ENCODE measurements around the gene BMF.

The BMF gene

DNA sequence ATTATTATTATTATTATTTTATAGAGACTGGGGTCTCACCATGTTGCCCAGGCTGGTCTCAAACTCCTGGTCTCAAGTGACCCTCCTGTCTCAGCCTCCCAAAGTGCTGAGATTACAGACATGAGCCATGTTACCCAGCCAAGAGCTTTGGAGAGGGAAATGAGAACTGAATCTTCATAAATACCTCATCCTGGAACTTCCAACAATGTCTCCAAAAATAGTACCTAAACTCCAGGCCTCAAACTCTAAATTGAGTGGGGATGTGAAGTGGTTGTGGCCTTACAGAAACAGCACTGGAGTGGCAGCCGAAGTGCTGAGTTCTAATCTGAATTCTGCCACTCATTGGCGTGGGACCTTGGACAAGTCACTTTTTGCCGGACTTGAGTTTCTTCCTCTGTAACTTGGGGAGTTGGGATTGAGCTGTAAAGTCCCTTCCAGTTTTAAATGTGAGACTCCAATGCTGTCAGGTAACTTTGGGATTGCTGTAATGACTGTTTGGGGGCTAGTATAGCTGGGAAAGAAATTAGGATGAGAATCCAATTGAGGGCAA lies 59.7 kb downstream of the BMF start:
- no peak for DNase-seq (ENCODE audit: low read depth in 2 of 2)

DNA sequence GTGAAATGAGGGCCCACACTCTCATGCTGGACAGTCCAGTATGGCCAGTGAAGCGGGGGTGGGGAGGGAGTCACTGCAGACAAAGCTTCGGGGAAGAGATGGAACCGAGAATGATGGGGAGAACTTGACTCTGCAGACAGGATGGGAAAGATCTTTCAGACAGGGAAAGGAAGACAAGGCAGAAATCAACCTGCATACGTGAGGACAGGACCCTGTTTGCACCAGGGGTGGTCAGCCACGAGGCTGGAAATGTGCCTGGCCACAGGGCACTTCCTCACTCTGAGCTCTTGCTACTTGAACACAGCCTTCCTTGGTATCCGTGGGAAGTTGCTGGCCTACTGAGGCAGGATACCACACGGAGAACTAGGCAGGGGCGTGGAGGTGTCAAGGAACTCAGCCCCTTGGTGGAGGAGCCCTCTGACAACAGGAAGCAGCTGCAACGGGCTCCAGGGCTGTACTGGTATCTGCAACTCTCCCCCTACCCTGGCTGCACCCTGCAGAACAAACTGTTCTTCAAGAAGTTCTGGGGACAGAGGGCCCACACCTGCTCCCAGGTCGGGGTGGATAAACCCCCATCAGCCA lies 60.4 kb downstream of the BMF start:
- no peak for DNase-seq (ENCODE audit: low read depth in 2 of 2)

DNA sequence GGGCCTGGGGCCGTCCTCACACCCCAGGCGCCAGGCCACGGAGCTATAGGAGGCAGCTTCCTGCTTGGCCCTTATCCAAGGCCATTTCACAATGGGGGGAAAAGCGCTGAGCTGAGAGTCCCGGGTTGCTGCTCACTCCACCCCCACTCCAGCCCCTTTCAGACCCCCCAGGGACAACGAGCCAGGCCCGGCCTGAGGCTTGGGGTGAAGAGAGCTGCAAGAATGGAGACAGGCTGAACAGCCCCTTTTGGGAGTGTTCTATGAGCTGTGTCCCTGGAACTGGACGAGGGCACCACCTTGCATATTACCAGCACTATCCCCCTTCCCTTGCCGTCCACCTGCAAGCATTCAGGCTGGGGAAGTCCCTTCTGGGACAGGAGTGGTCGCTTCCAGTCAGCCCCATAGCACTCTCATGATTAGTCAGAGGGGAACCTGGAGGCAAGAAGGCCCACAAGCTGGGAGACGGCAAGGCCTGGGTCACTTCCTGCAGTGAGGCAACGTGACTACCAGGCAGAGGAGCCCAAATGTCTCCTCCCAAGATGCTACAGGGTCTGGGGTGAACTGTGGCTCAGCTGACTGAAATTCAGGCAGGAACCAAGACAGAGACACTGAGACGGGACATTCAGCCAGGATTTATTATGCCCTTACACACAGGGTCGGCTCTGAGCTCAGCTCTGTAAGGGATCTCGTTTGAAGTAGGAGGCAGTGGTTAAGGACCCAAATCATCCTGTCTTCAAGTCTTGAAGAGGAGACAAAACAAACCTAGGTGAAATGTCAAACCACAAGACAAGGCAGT lies 61.1 kb downstream of the BMF start:
- peak in 1 of 2 donors; percentile 29 for DNase-seq (ENCODE audit: low read depth in 2 of 2)

DNA sequence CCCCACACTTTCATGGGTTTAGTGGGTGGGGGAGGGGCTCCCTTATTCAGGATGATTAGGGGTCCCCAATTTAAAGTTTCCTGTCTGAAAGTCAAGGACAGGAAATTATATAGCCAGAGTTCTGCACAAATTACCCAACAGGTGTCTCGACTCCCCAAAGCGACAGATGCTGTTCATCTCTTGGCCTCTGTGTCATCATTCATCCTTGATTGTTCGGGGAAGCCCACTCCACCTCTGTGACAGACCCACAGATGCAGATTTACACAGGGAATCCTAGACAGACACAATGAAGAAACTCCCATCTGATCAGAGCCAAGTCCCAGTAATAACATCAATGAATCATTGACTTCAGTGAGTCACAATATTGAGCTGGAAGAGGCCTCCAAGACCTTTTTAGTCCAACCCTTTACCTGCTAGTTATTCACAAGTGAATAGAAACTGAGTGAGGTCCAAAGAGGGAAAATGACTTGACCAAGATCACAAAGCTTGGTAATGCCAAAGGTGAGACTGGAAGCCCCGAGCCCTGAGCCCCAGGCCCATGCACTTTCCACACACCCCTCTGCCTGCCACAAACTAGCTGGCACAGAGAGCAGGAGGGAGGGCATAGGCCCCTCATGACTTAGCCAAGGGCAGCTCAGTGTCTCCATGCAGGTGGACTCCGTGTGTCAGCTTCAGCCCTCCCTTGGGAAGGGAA lies 61.8 kb downstream of the BMF start:
- DNase-seq (ENCODE audit: low read depth in 2 of 2): no peak

DNA sequence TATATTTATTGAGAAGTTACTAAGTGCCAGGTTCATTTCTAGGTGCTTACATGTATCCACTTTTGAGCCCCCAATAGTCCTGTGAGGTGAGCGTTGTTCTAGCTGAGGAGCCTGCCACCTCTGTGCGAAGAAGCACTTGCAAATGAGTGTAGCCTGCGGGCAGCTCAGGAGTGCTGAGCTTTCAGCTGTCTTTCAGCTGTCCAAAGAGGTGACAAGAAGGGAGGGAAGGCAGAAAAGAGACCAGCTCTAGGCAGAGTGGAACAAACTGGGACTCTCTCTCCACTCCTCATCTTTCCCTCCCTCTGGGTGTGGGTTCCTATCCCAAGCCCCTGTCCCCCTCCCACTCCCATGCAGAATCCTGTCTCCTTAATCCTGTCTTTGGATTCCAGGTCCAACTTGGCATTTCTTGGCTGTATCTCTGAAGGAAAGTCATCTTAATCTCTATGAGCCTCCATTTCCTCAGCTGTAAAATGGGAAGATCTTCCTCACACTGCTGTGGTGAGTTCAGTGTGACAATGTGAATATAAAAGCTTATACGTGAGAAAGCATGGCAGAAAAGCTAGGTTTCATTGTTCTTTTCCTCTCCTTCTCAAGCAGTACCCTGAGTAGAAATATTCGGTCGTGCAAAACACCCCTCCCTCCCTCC lies 63.0 kb downstream of the BMF start:
- no peak for DNase-seq (ENCODE audit: low read depth in 2 of 2)

DNA sequence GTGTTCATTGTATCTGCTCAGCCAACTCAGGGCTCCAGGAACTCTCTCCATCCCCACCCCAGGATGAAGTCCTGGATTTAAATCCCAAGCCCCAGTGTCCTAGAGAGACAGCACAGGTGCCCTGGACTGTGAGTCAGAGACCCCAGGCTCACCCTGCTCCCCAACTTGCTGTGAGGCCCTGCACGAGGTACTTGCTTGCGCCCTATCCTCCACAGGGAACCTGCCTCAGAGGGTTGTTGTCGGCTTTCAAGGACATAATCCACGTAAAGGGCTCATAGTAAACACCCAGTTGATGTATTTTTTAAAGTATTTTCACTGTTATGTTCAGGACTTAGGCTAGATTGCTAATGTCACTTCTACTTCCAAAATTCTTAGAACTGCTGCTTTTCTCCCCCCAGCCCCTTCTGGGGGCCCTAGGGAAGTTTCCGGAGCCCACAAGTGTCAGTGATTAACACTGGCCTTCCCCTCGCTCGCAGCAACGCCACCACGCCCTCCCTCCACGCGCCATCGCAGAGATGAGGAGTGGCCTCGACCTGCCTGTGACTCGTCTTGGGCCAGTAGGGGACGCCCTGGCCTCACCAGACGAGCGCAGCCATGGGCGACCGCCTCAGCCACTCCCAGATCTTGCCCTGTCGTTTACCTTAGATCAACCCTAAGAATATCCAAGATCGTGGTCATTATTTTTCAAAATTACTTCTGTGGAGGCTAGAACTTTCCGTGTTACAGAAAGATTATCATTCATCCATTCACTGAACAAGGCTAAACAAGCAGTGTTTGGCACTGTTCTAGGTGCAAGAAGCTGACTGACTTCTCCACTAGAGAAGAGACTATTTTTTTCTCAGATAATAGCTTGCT lies 63.7 kb downstream of the BMF start:
- DNase-seq (ENCODE audit: low read depth in 2 of 2): peak; percentile 65 to 69

DNA sequence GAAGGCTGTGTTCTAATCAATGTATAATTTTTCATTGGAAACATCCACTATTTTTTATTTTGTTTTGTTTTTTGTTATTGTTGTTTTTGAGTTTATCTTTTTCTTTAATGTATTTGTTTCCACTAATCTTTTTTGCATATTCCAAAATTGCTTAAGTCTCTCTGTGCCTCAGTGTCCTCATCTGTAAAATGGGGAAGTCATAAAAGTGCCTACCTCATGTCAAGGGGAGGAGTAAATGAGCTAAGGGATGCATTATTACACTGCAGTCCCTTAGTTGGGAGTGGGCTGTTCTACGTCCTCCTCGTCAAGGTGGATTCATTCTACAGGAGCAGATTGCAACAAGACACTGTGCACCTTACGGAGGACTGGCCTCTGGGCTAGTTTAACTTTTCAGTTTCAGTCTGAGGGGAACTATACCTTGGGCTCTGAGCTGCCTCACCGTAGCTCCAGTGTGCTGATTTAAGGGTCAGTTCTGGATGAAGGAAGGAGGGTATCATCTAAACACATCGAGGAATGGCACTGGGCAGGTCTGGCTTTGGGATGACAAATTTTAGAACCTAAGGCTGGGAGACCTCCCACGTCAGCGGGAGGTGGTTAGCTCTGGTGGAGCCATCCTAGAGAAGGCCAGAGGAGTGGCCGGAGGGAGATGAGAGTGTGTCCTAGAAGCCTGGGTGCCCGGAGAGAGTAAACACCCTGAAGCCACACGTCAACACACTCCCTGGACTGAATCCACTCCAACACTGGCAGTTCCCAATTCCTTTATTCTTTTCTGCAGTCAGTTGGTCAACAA lies 64.6 kb downstream of the BMF start:
- DNase-seq (ENCODE audit: low read depth in 2 of 2): no peak

DNA sequence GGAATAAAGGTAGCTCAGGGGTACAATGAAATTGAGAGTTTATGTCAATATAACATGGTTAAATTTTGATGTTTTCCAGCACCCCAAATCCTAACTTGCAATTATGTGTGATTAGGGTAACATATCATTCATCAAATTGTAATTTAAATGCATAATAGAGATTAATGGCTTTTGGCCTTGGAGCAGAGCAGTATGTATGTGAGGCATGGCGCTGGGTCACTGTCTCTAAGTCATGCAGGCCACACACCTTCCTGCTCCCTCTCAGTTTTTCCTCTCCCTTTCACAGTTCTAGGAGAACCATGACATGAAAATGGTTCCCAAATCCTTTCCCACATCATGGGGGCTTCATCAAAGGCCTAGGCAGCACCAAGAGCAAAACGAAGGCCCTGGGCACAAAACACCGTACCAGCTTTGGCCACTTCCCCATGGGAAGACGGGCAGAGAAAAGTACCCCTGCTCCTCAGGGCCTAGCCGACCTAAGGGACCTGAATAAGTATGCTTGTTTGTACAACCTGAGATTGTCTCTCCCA lies 65.8 kb downstream of the BMF start:
- no peak for DNase-seq (ENCODE audit: low read depth in 2 of 2)

DNA sequence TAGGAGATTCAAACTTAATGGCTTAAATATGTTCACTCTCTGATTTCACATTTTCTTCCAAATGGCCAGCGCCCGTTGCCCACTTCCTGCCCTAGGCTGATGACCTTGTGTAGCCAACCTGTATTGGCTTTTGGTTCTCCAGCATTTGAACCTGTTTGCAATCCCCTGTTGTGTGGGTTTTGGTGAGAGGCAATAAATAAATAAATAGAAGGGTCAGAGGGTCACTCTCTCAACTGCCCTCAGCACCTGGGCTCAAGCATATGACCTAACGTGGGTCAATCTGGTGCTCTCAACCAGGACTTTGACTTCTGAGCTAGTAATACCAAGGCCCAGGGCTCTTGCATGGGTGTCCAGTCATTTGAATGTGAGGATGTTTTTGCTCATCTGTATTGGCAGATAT lies 67.9 kb downstream of the BMF start:
- no peak for DNase-seq (ENCODE audit: low read depth in 2 of 2)

DNA sequence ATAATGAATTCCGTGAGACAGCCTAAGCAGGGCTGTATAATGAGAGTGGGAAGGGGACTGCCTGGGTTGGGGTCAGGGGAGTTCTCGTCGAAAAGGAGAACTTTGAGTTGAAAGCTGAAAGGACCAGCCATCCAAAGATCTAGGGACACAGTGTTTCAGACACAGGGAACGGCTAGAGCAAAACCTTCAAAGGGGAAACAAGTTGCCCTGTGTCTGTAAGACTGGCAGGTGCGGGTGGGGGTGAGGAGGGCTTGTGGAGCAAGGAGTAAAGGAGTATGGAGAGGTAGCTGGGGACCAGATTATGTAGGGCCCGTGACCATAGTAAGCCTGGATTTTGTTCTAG lies 68.4 kb downstream of the BMF start:
- DNase-seq (ENCODE audit: low read depth in 2 of 2): no peak

DNA sequence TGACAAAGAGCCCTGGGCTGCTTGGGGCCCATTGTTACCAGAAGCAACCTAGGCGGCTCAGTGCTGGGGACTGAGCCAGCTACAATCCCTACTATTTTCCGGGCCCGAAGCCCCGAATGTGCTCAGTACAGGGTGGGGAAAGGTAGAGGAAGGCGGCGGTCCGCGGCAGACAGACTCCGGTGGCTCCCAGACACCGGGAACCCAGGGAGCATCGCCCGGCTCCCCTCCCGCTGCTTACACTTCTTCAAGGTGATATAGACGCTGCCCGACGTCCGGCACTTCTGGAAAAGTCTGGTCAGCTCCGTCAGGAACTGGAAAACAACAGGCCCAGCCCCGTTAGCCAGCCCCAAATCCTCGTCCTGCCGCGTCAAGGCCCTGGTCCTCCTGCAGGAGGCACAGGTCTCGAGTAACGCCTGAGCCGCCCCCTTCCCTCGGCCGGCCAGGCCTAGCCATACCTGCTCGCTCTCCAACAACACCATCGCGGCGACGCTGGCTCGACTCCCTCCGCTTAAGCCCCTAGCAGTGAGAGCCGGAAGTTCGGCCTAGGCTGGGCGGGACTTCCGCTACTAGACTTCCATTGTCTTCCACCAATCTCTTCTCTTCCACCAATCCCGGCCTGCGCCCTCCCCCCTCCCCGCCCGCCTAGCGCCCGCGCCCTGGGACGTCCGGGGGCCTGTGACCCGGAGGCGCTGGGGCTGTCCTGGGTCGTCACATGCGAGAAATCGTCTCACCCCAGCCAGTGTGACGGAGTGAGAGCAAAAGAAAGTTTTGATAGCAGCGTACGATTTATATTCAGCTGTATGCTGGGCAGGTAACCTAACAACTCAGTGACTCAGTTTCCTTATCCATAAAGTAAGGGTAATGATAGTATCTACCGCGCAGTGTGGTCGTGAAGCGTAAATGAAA lies 69.8 kb downstream of the BMF start, which contains the start of gene SRP14:
Gene SRP14, minus strand, starts transcription at position 544 of the 906 bp plus-strand sequence. Its CDS starts 65 bp downstream, at position 479.
- peak; percentile 84 to 86 for DNase-seq (ENCODE audit: low read depth in 2 of 2)

DNA sequence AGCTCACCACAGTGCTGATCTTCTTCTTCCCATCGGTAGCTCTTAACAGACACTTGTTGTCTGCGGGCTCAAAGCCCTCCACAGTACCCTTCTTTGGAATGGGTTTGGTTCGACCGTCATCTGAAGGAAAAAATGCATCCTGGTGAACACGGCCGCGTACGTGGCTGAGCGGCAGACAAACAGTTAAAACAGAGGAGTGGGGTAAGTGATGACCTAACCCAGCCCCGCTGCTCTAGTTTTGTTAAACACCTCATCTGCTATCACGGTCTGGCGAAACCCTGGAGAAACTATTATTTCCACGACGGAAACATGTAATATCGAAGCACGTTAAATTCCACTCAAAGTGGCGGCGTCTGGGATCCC lies 70.4 kb downstream of the BMF start:
- no peak for DNase-seq (ENCODE audit: low read depth in 2 of 2)

All from activated CD8-positive, alpha-beta memory T cell treated with anti-CD3 and anti-CD28 coated beads for 4 hours (primary cell).